H1 (cell line): ENCODE results near the gene TMEM108. TPM values are rescaled to one million over a fixed set of nuclear protein-coding genes. Genes with fewer than 3 reads are reported as not detected.
A peak's percentile ranks its signal among the peaks of the same experiment; 100 is the strongest.

ENCODE experiments used
- CTCF ChIA-PET: fragments of 300-600 bp; sonication (Branson Sonifier 250); formaldehyde crosslinking; loops from one replicate; lab custom pipeline; 2021; ENCODE audit not compliant: partially characterized antibody; lab: Charles Lee
- POLR2A ChIA-PET: fragments of 300-600 bp; sonication (Branson Sonifier 250); formaldehyde crosslinking; loops from one replicate; lab custom pipeline; 2021; ENCODE audit warnings: inconsistent platforms; ENCODE audit not compliant: partially characterized antibody; lab: Charles Lee
- DNase-seq, 2 experiments: peaks; one replicate each; pipeline versions ENCODE4 v3.0.0 to v3.0.0-alpha.2; 2010 to 2022; ENCODE audit warnings: low spot score in 2 of 2, low read depth in 1 of 2, mixed read lengths in 1 of 2
- FAIRE-seq: peaks from 2 replicates; lab custom pipeline; 2011; peaks lifted over from hg19 to GRCh38; lab: Jason Lieb, UNC
- H2AFZ ChIP-seq: 2 replicates; pipeline ENCODE4 v1.8.1; 2012; ENCODE audit warnings: low read length, inconsistent platforms
- H2AK5ac ChIP-seq: 2 replicates; pipeline ENCODE4 v1.6.1; 2013; ENCODE audit warnings: low read depth, low read length
- H2BK120ac ChIP-seq: replicated peaks from 2 replicates; pipeline ENCODE3; 2013; ENCODE audit warnings: low read depth, low read length, inconsistent platforms
- H2BK12ac ChIP-seq: 2 replicates; pipeline ENCODE4 v1.6.1; 2013; ENCODE audit warnings: low read depth, low read length
- H2BK15ac ChIP-seq: 2 replicates; pipeline ENCODE4 v1.6.1; 2013; ENCODE audit warnings: low read length
- H2BK20ac ChIP-seq: 2 replicates; pipeline ENCODE4 v1.6.1; 2013; ENCODE audit warnings: low read length
- H2BK5ac ChIP-seq: 2 replicates; pipeline ENCODE4 v1.6.1; 2013; ENCODE audit warnings: low read depth, low read length
- H3K14ac ChIP-seq: 2 replicates; pipeline ENCODE4 v1.6.1; 2013; ENCODE audit warnings: inconsistent platforms; ENCODE audit not compliant: insufficient read length
- H3K18ac ChIP-seq: 2 replicates; pipeline ENCODE4 v1.6.1; 2013; ENCODE audit warnings: low read length; ENCODE audit errors: extremely low read depth
- H3K23ac ChIP-seq: 2 replicates; pipeline ENCODE4 v1.6.1; 2013; ENCODE audit warnings: inconsistent platforms; ENCODE audit not compliant: insufficient read length
- H3K23me2 ChIP-seq: 2 replicates; pipeline ENCODE4 v1.6.1; 2013; ENCODE audit warnings: low read depth, low read length
- H3K27ac ChIP-seq: 2 replicates; pipeline ENCODE4 v1.6.1; 2011; ENCODE audit warnings: low read depth, low read length, inconsistent platforms
- H3K27me3 ChIP-seq, 4 experiments: replicated peaks in 1 of 4; 1 replicate in 1 of 4; 2 replicates in 3 of 4; pipeline versions ENCODE4 v1.6.1 to v1.8.1; 2011 to 2013; ENCODE audit warnings: low read length in 3 of 4, mild to moderate bottlenecking in 3 of 4, inconsistent platforms in 2 of 4, mixed read lengths in 2 of 4, moderate library complexity in 1 of 4; ENCODE audit not compliant: control insufficient read depth in 3 of 4, insufficient read depth in 3 of 4; ENCODE audit errors: extremely low read depth in 1 of 4
- H3K36me3 ChIP-seq, 4 experiments: 2 replicates each; pipeline versions ENCODE4 v1.6.1 to v1.8.1; 2011 to 2013; ENCODE audit warnings: mild to moderate bottlenecking in 4 of 4, low read length in 3 of 4, moderate library complexity in 2 of 4, control low read depth in 1 of 4, inconsistent platforms in 1 of 4; ENCODE audit not compliant: insufficient read depth in 4 of 4, control insufficient read depth in 2 of 4
- H3K4ac ChIP-seq: replicated peaks from 2 replicates; pipeline ENCODE3; 2013; ENCODE audit warnings: low read length, low read depth, mixed read lengths, inconsistent platforms; ENCODE audit not compliant: insufficient read length
- H3K4me1 ChIP-seq, 4 experiments: replicated peaks in 1 of 4; 1 replicate in 1 of 4; 2 replicates in 3 of 4; pipeline versions ENCODE4 v1.6.1 to v1.8.1; 2011 to 2013; ENCODE audit warnings: low read length in 3 of 4, inconsistent platforms in 2 of 4, mixed read lengths in 1 of 4; ENCODE audit not compliant: insufficient read depth in 4 of 4, control insufficient read depth in 3 of 4
- H3K4me2 ChIP-seq, 2 experiments: 2 replicates each; pipeline versions ENCODE4 v1.6.1 to v1.8.1; 2011 to 2013; ENCODE audit warnings: low read depth in 2 of 2, low read length in 2 of 2, control low read depth in 1 of 2, inconsistent platforms in 1 of 2, mild to moderate bottlenecking in 1 of 2; ENCODE audit not compliant: insufficient read depth in 1 of 2
- H3K4me3 ChIP-seq, 4 experiments: fragments of 200-600, 300-600 bp in 1 of 4; sonication (generic), shearing (Covaris generic), sonication (Bioruptor Twin) in 1 of 4; 2 replicates each; pipeline versions ENCODE4 v1.5.1 to v1.8.1; 2011 to 2016; ENCODE audit warnings: low read length in 4 of 4, low read depth in 3 of 4, control low read depth in 2 of 4, inconsistent platforms in 2 of 4, mild to moderate bottlenecking in 2 of 4, mixed read lengths in 1 of 4, moderate library complexity in 1 of 4; ENCODE audit not compliant: insufficient read depth in 2 of 4; ENCODE audit errors: extremely low read depth in 1 of 4
- H3K56ac ChIP-seq: replicated peaks from 2 replicates; pipeline ENCODE3; 2013; ENCODE audit warnings: low read depth, mild to moderate bottlenecking, mixed read lengths, low read length, inconsistent platforms; ENCODE audit not compliant: insufficient read length
- H3K79me1 ChIP-seq: 2 replicates; pipeline ENCODE4 v1.6.1; 2013; ENCODE audit warnings: low read depth, low read length, control low read depth
- H3K79me2 ChIP-seq, 2 experiments: 2 replicates each; pipeline versions ENCODE4 v1.6.1 to v1.8.1; 2012 to 2013; ENCODE audit warnings: low read length in 2 of 2, mild to moderate bottlenecking in 2 of 2, inconsistent platforms in 1 of 2; ENCODE audit not compliant: insufficient read depth in 2 of 2, control insufficient read depth in 1 of 2
- H3K9ac ChIP-seq, 4 experiments: replicated peaks in 1 of 4; 1 replicate in 1 of 4; 2 replicates in 3 of 4; pipeline versions ENCODE4 v1.6.1 to v1.8.1; 2011 to 2013; ENCODE audit warnings: low read depth in 3 of 4, low read length in 3 of 4, control low read depth in 2 of 4, mild to moderate bottlenecking in 2 of 4, moderate library complexity in 2 of 4, inconsistent platforms in 1 of 4; ENCODE audit errors: extremely low read depth in 1 of 4
- H3K9me3 ChIP-seq, 2 experiments: 2 replicates each; pipeline versions ENCODE4 v1.6.1 to v1.8.1; 2012 to 2013; ENCODE audit warnings: mild to moderate bottlenecking in 2 of 2, moderate library complexity in 2 of 2, control low read depth in 1 of 2, inconsistent platforms in 1 of 2, low read depth in 1 of 2, low read length in 1 of 2, mixed read lengths in 1 of 2; ENCODE audit not compliant: insufficient read depth in 2 of 2
- H4K20me1 ChIP-seq, 2 experiments: replicated peaks in 1 of 2; 2 replicates each; pipeline versions ENCODE3 to v1.8.1; 2011 to 2013; ENCODE audit warnings: inconsistent platforms in 2 of 2, low read length in 2 of 2, mild to moderate bottlenecking in 1 of 2; ENCODE audit not compliant: insufficient read depth in 2 of 2, control insufficient read depth in 1 of 2
- H4K5ac ChIP-seq: 2 replicates; pipeline ENCODE4 v1.6.1; 2013; ENCODE audit warnings: low read length, low read depth, mixed read lengths, inconsistent platforms; ENCODE audit not compliant: insufficient read length
- H4K8ac ChIP-seq: 2 replicates; pipeline ENCODE4 v1.8.0; 2013; ENCODE audit warnings: mild to moderate bottlenecking, moderate library complexity, low read length, inconsistent platforms; ENCODE audit not compliant: insufficient read depth; ENCODE audit errors: extremely low read depth
- H4K91ac ChIP-seq: replicated peaks from 2 replicates; pipeline ENCODE3; 2013; ENCODE audit warnings: low read length, mixed read lengths, inconsistent platforms; ENCODE audit not compliant: insufficient read length
- CREB1 ChIP-seq: IDR thresholded peaks from 2 replicates; pipeline ENCODE4 v1.6.1; 2012; ENCODE audit warnings: inconsistent platforms
- RAD21 ChIP-seq, 2 experiments: IDR thresholded peaks in 1 of 2; conservative IDR thresholded peaks in 1 of 2; 2 replicates each; pipeline ENCODE4 v1.6.1; 2011; ENCODE audit warnings: low read depth in 2 of 2, low read length in 2 of 2, improper control_type of control experiment in 1 of 2, inconsistent platforms in 1 of 2, mild to moderate bottlenecking in 1 of 2, moderate library complexity in 1 of 2
- SRF ChIP-seq: IDR thresholded peaks from 2 replicates; pipeline ENCODE4 v1.6.1; 2011; ENCODE audit warnings: mild to moderate bottlenecking, low read depth, low read length, moderate library complexity
- SUZ12 ChIP-seq: fragments of 200-600 bp; sonication (generic); IDR thresholded peaks from 2 replicates; pipeline ENCODE4 v1.6.1; 2012; ENCODE audit warnings: mild to moderate bottlenecking, inconsistent platforms, low read length, moderate library complexity, mixed read lengths
- polyA plus RNA-seq, 7 experiments: library from polyadenylated mRNA; depleted of rRNA in 3 of 7; stranded (reverse) in 5 of 7; unstranded in 2 of 7; fragments of >200 nt in 5 of 7; fragments of 200-250 nt in 2 of 7; gene quantifications; 1 replicate in 5 of 7; 2 replicates in 1 of 7; 4 replicates in 1 of 7; pipeline versions ENCODE4 v1.2.1 to v1.2.3, GENCODE V29; 2011 to 2013; ENCODE audit warnings: missing spikeins in 2 of 7, mixed read lengths in 2 of 7
- total RNA-seq: library from RNA; stranded (reverse); fragmentation: NEBNext Ultra II Directional; extraction: Animal tissue kit (Norgen Biotek cat#: 25700); gene quantifications from 2 replicates; pipeline ENCODE4 v1.2.1, GENCODE V29; 2021

The TMEM108 gene
- total and polyA plus RNA-seq, 2 of the 8 experiments (the other 6 are each of a cell fraction or from before 2014, with no cell fraction given) = 14.3 to 16.2 TPM

GRCh38 chr3:133429063-133429462, 390.9 kb downstream of the TMEM108 start:
- H3K4ac ChIP-seq = no peak overlapping the region
- H2BK5ac ChIP-seq = no peak overlapping the region
- no peaks in the 10 kb centered on the region for H4K20me1 ChIP-seq
- H4K8ac ChIP-seq = no peak overlapping the region
- no peak overlapping the region for H3K9ac ChIP-seq
- no peak overlapping the region for H2BK15ac ChIP-seq
- H4K91ac ChIP-seq = no peak overlapping the region
- no peak overlapping the region for H3K27ac ChIP-seq
- no peaks in the 10 kb centered on the region for H3K36me3 ChIP-seq
- no peaks in the 10 kb centered on the region for H3K4me1 ChIP-seq
- no peak overlapping the region for H3K4me2 ChIP-seq
- no peak overlapping the region for H4K5ac ChIP-seq
- no peak overlapping the region for H3K56ac ChIP-seq
- POLR2A ChIA-PET = no interaction called here
- no peaks in the 10 kb centered on the region for H3K9me3 ChIP-seq
- H3K4me3 ChIP-seq = no peak overlapping the region
- H3K27me3 ChIP-seq = no peaks in the 10 kb centered on the region
- no peak overlapping the region for H3K14ac ChIP-seq
- CTCF ChIA-PET = no interaction called here
- H3K79me1 ChIP-seq = no peaks in the 10 kb centered on the region
- no peak overlapping the region for H2BK12ac ChIP-seq
- TF ChIP-seq RAD21 (IDR thresholded peaks at IDR 0.05 in 1 of 2, conservative IDR thresholded peaks at IDR 0.05 in 1 of 2; ENCODE audit: low read depth in 2 of 2, low read length in 2 of 2) (0 out of 4 replicates have a peak, but pooled peaks of 1 of the 2 experiments have one; percentile 7), SUZ12 (no peak), CREB1 (no peak), SRF (no peak)
- no peaks in the 10 kb centered on the region for H3K79me2 ChIP-seq
- H2AK5ac ChIP-seq = no peak overlapping the region
- no peak overlapping the region for H3K18ac ChIP-seq
- no peaks in the 10 kb centered on the region for H3K23me2 ChIP-seq
- H2BK20ac ChIP-seq = no peak overlapping the region
- H2AFZ ChIP-seq = no peak overlapping the region
- no peak overlapping the region for H3K23ac ChIP-seq
- H2BK120ac ChIP-seq = no peak overlapping the region
- FAIRE-seq (no peak), DNase-seq (no peak)
